ENCODE data around the gene HHEX.
A peak's percentile ranks its signal among the peaks of the same experiment; 100 is the strongest.
"Not testable (repeated sequence)": the region's sequence is repeated elsewhere in the genome, so short reads cannot be mapped to it uniquely, and the experiment has no call there.

The HHEX gene

DNA sequence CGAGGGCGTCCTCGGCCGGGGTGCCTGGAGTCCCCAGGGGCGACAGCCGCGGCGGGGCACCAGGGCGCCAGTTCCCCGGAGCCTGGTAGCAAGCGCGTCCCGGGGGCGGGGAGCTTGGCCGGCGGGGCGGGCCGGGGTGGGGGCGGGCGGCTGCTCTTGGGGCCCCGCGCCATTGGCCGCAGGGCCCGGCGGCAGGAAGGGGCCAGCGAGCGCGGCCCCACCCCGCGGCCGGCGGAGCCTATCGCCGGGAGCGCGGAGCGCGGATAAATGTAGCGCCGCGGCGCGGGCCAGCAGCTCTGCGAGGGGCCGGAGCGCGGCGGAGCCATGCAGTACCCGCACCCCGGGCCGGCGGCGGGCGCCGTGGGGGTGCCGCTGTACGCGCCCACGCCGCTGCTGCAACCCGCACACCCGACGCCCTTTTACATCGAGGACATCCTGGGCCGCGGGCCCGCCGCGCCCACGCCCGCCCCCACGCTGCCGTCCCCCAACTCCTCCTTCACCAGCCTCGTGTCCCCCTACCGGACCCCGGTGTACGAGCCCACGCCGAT is at the start of gene HHEX:
Gene HHEX (plus strand): TSS at position 293 of the 548 bp plus-strand sequence. CDS start 32 bp downstream, at position 325.
- peak within 1 kb of the TSS in 20 of 21 experiments; percentile 29 to 93 (median 76) for H3K27ac ChIP-seq
- H3K4me3 ChIP-seq = peak within 1 kb of the TSS; percentile 51 to 61 (median 57)

DNA sequence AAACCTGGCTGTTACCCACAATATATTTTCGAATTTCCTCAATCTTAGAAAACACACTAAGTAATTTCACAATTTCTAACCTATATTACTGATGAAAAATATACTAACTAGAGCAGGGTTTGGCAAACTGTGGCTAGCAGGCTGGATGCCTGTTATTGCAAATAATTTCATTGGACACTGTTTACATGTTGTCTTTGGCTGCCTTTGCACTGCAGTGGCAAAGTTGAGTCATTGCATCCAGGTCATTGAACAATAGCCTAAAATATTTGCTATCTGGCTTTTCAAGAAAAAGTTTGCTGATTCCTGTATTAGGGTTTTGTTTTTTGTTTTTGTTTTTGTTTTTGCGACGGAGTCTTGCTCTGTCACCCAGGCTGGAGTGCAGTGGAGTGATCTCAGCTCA is 49.6 kb upstream of the HHEX start:
- Histone ChIP-seq H3K4me3 (no peak overlapping the region), H3K27ac (no peak overlapping the region)

- H3K27ac ChIP-seq = no peak overlapping the region
- no peak overlapping the region for H3K4me3 ChIP-seq
Observed at GRCh38 chr10:92641492-92641891, 48.3 kb upstream of the HHEX start.

GRCh38 chr10:92644921-92645320 is 44.8 kb upstream of the HHEX start:
- no peak overlapping the region for H3K27ac ChIP-seq

GRCh38 chr10:92650864-92651263 is 38.9 kb upstream of the HHEX start:
- not testable (repeated sequence) for H3K27ac ChIP-seq, H3K4me3 ChIP-seq

More at GRCh38 chr10:92644921-92645320, 44.8 kb upstream of the HHEX start:
- H3K4me3 ChIP-seq = no peak overlapping the region

GRCh38 chr10:92655426-92655825 is 34.3 kb upstream of the HHEX start:
- H3K4me3 ChIP-seq = no peak overlapping the region
- no peak overlapping the region for H3K27ac ChIP-seq

DNA sequence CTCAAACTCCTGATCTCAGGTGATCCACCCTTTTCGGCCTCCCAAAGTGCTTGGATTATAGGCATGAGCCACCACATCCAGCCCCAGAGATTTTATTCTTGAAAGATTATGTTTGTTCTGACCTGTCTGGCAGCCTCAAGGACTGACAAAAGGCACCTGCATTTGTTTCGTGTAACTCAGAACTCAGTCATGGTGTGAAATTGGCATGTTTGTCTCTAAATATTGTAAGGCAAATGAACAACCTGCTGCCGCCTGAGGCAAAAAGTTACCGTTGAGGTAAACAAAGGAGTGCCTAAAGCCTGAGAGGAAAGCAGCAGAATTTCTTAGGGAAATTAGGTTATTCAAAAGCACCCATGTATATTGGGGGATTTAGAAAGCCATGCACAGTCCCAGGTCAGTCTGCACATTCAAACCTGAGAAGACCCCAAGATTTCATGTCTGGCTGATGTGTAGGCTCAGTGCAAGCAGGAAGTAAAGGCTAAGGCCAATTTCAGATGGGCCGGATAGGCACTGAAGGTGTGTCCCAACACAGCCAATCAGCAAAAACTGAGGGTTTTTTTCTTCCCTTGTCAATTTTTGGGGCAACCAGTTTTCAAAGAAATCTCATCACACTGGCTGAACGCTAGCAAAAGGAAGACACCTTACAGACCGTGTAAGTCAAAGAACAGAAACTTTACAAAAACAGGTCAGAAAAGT is 33.3 kb upstream of the HHEX start:
- Histone ChIP-seq H3K4me3 (no peak overlapping the region), H3K27ac (no peak overlapping the region)

DNA sequence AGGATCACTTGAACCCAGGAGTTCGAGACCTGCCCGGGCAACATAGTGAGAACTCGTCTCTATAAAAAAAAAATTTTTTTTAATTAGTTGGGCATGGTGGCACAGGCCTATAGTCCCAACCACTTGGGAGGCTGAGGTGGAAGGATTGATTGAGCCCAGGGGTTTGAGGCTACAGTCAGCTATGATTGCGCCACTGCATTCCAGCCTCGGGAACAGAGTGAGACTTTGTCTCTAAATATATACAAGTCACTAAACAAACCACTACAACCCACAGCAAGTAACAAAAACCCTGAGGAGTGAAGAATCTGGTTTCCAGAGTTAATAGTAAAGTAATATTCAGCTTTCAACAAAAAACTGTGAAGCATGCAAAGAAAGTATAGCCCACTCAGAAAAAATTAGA is 32.7 kb upstream of the HHEX start:
- Histone ChIP-seq H3K4me3 (no peak overlapping the region), H3K27ac (no peak overlapping the region)

DNA sequence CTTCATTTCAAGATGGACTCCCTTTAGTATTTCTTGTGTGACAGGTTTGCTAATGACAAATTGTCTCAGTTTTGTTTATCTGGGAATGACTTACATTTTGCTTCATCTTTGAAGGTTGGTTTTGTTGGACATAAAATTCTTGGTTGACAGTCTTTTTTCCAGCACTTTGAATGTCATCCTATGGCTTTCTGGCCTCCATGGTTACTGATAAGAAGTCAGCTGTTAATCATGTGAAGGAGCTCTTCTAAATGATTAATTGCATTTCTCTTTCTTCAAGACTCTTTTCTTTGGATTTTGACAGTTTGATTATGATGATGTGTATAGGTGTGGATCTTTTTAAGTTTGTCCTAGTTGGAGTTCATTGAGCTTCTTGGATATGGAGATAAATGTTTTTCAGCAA is 26.9 kb upstream of the HHEX start:
- Histone ChIP-seq H3K27ac (no peak overlapping the region), H3K4me3 (no peak overlapping the region)

DNA sequence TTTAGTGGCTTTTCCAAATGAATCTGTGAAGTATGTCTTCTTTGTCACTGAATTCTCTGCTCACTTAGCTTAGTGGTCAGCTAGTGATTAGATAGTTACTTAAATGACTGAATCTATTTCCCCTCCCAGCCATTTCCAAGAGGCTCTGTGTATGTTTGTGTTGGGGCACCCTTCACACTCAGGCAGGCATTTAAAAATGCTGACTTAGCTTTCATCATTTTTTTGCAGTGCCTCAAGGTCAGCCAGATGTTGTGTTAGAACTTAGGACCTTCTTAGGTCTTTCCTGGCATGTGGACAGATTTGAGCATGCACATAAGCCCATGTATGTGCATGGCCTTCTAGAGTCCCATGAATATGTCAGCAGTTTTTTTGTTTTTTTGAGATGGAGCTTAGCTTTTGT is 25.4 kb upstream of the HHEX start:
- no peak overlapping the region for H3K27ac ChIP-seq
- no peak overlapping the region for H3K4me3 ChIP-seq

- H3K27ac ChIP-seq = no peak overlapping the region
- no peak overlapping the region for H3K4me3 ChIP-seq
Observed at GRCh38 chr10:92667078-92667477, 22.7 kb upstream of the HHEX start.

DNA sequence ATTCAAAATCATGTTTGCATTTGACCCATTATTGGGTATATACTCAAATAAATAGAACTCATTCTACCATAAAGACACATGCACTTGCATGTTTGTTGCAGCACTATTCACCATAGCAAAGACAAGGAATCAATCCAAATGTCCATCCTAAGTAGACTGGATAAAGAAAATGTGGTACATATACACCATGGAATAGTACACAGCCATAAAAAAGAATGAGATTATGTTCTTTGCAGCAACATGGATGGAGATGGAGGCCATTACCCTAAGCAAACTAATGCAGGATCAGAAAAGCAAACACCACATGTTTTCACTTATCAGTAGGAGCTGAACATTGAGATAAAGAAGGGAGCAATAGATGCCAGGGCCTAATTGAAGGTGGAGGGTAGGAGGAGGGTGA is 12.0 kb upstream of the HHEX start:
- H3K27ac ChIP-seq = no peak overlapping the region
- H3K4me3 ChIP-seq = no peak overlapping the region

DNA sequence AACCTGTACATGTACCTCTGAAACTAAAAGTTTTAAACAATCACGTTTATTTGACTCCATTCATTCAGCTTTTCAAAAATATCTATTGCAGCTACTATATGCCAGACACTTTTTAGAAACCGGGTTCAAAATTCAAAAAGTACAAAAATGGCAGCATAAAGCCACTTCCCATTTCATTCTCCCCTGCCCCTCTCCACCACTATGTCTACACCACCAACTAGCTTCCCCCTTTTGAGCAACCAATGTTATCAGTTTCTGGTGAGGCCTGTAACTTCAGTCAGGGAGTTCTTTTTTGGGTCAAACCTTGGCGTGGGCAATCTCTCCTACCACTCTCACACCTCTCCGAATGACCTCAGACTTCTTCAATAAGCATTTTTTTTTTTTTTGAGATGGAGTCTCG is 11.5 kb upstream of the HHEX start:
- Histone ChIP-seq H3K27ac (no peak overlapping the region), H3K4me3 (no peak overlapping the region)

- Histone ChIP-seq H3K4me3 (no peak overlapping the region), H3K27ac (no peak overlapping the region)
Observed at GRCh38 chr10:92681306-92681834, 8.4 kb upstream of the HHEX start.

DNA sequence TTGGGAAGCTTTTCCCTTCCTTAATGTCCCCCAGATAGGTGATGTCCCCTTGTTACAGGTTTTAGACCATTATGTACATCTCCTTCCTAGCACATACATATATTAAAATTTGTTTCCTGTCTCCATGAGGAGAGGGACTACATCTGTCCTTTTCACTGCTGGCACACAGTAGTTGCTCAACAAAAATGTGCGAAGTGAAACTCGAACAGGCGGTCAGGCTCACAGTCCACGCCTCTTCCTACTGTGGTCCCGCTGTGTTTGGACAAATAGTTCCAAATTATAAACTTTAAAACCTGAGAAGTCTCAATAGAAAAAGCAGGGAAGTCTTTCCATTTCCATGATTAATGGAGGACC is 1.2 kb upstream of the HHEX start:
- Histone ChIP-seq H3K27ac (peak overlapping the region in 1 of 21 experiments; percentile 70), H3K4me3 (peak overlapping the region; percentile 51 to 61 (median 57))

GRCh38 chr10:92688927-92689662 is 660 bp upstream of the HHEX start:
- Histone ChIP-seq H3K27ac (peak overlapping the region in 17 of 21 experiments; percentile 10 to 93 (median 59)), H3K4me3 (peak overlapping the region; percentile 51 to 61 (median 57))

DNA sequence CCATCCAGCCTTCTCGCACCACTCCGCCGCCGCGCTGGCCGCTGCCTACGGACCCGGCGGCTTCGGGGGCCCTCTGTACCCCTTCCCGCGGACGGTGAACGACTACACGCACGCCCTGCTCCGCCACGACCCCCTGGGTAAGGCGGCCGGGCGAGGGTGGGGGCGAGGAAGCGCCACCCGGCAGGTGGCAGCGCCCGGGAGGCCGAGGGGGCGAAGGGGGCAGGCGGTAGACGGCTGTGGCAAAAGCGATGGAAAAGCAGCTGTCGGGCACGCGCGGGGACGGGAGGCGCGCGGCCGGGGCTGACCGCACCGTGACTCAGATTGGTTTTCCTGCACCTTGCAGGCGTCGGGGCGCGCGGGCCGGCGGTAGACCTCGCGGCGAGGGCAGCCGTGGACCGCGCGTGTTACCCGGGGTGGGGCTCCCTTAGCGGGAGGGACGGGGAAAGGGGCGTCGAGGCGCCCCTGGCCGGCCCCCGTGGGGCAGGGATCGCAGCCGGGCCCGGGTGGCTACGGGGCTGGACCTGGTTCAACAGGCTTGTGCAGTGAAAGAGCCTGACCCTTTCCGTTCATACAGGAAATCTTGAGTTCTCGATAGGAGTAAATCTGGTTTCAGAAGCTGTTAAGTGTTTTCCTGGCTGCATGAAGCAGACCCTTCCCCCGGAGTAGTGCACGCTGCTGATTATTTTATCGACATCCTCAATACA is 608 bp downstream of the HHEX start:
- Histone ChIP-seq H3K4me3 (peak overlapping the region; percentile 51 to 61 (median 57)), H3K27ac (peak overlapping the region in 20 of 21 experiments; percentile 29 to 93 (median 76))

DNA sequence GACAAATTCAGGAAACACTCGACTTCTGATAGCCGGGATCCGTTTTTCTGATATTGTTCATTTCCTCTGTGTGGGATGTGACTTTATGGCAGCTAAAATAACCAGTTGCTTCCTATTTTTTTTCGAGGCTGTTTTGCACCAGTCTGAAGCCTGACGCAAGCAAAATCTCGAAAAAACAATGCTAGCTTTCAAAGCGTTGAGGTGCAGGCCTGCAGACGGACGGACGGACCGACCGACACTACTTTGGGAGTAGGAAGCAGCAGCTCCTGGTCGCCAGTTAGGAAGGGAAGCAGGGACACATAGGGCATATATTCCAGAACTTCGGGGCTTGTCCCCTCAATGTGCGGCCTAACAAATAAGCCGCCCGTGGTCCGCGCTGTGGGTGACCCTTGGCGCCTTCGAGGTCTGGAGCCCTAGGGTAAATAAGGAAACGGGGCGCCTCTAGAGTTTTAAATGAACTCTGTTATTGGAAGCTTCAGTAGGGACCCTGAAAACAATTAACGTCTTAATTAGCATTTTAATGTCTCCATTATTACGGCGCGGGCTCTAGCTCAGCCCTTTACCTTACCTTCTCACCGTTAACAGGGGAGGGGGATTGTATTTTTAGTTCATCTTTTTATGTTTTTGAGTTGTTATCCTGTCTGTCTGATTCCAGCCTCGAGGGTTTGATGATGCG is 1.3 kb downstream of the HHEX start:
- Histone ChIP-seq H3K4me3 (peak overlapping the region; percentile 51 to 61 (median 57)), H3K27ac (peak overlapping the region in 20 of 21 experiments; percentile 24 to 93 (median 72))

DNA sequence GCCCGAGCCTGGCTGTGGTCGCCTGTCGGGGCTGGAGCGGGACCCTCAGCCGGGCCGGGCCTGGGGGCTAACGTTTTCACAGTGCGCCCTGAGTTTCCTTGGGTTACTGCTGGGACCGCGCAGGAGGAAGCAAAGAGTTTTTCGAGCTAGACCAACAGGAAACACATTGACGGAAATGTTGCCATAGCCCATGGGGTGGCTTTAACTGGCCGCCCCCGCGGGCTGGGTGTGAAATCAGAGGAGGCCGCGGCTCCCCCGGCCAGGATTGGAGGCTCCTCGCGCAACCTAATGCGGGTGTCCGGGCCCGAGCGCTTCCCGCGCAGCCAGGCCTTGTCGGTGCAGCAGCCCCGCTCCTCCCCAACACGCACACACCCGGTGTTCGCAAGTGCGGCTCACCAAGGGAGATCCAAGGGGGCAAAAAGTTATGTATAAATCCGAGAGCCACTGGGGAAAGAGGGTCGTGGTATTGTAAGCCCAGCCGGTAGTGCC is 1.9 kb downstream of the HHEX start:
- Histone ChIP-seq H3K4me3 (peak overlapping the region; percentile 26 to 61 (median 57)), H3K27ac (peak overlapping the region in 20 of 21 experiments; percentile 20 to 93 (median 59))
